Activated CD4-positive, CD25-positive, alpha-beta regulatory T cell treated with anti-CD3 and anti-CD28 coated beads, Interleukin-2, amount 50 U/mL, for 16 hours (primary cell): ENCODE results near the gene KYAT1.
"Not testable (repeated sequence)": the region's sequence is repeated elsewhere in the genome, so short reads cannot be mapped to it uniquely, and the experiment has no call there.

Source experiments
- DNase-seq: peaks from one replicate; pipeline ENCODE4 v3.0.0-alpha.2; 2020; ENCODE audit warnings: low read depth, low spot score

The KYAT1 gene

DNA sequence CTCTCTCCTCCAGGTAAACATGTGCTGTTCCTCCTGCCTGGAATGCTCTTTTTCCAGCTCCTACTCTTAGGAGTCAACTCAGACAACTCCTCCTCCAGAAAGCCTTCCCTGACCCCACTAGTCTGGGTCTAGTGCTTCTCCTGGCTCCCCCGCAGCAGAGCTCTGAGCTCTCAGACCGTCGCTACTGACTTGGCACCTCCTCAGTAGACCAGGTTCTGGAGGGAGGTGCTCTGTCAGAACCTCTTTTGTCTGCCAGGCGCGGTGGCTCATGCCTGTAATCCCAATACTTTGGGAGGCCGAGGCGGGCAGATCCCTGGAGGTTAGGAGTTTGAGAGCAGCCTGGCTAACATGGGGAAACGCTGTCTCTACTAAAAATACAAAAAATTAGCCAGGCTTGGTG lies 3.6 kb upstream of the KYAT1 start:
- DNase-seq: no peak

GRCh38 chr9:128884164-128884563 lies 2.4 kb upstream of the KYAT1 start:
- no peak for DNase-seq

DNA sequence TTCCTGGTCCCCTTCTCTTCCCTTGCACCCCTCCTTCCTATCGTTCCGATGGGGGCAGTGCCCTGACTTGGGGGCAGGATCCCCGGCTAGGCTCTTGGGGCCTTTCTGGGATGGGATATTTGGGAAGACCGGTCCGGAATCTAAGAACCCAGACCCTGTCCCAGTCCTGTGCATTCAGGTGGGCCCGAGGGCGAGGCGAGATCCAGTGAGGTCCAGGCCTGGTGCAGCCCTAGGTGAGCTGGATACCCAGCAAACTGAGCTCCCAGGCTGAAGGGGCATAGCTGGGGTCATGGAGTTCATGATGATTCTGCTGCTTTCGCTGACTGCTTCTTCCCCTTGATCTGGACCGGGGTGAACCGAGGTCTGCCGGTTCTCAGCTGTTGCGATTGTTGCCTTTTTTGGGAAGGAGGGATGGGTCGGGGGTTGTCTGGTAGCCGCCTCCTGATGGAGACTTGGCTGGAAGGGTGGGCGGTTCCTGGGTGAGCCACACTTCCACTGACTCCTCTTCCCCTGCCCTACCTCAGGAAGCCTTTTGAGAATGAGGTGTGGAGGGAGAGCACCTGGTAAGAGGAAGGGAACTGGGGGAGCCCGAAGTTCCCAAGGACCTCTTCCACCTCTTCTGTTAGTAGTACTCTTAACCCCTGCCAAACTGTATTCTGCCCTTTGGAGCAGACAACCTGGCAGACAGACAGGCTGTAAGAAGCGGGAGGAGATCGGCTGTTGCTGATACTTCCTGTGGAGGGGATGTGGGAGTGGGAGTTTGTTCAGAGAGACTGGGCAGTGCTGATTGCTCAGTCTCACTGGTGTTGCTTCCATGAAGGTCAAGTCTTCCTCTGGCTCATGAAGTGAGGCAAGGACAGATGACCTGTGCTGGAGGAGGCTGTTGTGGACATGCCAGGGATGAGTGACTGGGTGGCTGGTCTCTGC lies 1.2 kb upstream of the KYAT1 start:
- DNase-seq: no peak

- no peak for DNase-seq
These were observed 3.9 kb downstream of the KYAT1 start for GRCh38 chr9:128877852-128878251.

GRCh38 chr9:128870941-128871265 lies 10.8 kb downstream of the KYAT1 start:
- not testable (repeated sequence) for DNase-seq

DNA sequence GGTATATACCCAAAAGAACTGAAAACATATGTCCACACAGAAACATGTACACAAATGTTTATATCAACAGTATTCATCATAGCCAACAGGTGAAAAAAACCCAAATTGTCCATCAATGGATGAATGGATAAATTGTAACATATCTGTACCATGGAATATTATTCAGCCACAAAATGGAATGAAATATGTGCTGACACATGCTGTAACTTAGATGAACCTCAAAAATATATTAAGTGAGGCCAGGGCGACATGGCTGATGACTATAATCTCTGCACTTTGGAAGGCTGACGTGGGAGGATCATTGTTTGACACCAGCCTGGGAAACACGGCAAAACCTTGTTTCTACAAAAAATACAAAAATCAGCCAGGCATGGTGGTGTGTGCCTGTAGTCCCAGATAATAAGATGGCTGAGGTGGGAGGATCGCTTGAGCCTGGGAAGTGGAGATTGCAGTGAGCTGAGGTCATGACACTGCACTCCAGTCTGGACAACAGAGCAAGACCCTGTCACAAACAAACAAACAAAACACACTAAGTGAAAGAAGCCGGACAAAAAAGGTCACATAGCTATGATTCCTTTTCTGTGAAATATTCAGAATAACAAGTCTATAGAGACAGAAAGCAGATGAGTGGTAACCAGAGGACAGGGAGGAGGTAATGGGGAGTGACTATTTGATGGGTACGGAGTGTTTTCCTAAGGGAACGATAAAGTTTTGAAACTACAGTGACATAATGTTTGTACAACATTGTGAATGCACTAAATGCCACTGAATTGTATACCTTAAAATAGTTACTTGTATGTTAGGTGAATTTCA lies 11.4 kb downstream of the KYAT1 start:
- no peak for DNase-seq

- DNase-seq: peak; percentile 73
These were observed 18.1 kb downstream of the KYAT1 start for GRCh38 chr9:128863647-128864046.

- DNase-seq: no peak
These were observed 19.3 kb downstream of the KYAT1 start for GRCh38 chr9:128862401-128862851.

GRCh38 chr9:128861501-128861900 lies 20.2 kb downstream of the KYAT1 start:
- no peak for DNase-seq

DNA sequence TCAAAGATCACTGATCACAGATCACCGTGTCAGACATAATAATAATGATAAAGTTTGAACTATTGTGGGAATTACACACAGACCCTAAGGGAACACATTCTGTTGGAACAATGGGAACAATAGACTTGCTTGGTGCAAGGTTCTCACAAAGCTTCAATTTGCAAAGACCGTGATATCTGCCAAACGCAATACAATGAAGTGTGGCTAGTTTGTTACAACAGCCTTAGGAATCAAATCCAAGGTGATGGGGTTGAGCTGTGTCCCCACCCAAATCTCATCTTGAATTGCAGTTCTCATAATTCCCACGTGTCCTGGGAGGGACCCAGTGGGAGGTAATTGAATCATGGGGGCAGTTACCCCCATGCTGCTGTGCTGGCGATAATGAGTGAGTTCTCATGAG lies 20.8 kb downstream of the KYAT1 start:
- DNase-seq: no peak

- DNase-seq: not testable (repeated sequence)
These were observed 23.3 kb downstream of the KYAT1 start for GRCh38 chr9:128858476-128858875.

- DNase-seq: not testable (repeated sequence)
These were observed 27.3 kb downstream of the KYAT1 start for GRCh38 chr9:128854454-128854853.

DNA sequence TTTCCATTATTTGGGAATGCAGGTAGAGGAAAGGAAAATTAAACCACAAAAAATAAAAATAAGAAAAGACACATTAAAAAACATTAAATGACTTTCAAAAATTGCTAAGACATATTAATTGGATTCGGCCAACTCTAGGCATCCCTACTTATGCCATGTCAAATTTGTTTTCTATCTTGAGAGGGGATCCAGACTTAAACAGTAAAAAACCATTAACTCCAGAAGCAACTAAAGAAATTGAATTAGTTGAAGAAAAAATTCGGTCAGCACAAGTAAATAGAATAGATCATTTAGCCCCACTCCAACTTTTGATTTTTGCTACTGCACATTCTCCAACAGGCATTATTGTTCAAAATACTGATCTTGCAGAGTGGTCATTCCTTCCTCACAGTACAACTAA lies 29.1 kb downstream of the KYAT1 start:
- DNase-seq: not testable (repeated sequence)

DNA sequence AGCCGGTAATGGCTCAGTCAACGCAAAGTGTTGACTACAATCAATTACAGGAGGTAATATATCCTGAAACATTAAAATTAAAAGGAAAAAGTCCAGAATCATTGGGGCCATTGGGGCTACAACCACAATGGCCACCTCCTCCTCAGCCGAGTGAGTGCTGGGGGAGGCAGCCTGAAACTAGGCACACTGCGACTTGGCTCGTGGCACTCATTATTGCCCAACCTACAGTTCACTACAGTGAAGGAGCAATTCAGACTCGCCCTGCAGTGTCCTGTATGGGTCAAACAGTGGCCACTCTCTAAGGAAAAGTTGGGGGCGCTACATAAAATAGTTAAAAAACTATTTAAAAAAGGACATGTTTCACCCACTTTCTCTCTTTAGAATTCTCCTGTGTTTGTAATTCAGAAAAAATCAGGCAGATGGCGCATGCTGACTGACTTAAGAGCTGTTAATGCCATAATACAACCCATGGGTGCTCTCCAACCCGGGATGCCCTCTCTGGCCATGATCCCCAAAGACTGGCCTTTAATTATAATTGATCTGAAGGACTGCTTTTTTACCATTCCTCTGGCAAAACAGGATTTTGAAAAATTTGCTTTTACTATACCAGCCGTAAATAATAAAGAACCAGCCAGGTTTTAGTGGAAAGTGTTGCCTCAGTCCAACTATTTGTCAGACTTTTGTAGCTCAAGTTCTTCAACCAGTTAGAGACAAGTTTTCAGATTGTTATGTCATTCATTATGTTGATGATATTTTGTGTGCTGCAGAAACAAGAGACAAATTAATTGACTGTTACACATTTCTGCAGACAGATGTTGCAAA lies 29.8 kb downstream of the KYAT1 start:
- DNase-seq: not testable (repeated sequence)

GRCh38 chr9:128851024-128851423 lies 30.7 kb downstream of the KYAT1 start:
- DNase-seq: not testable (repeated sequence)

GRCh38 chr9:128847803-128848202 lies 33.9 kb downstream of the KYAT1 start:
- DNase-seq: no peak

GRCh38 chr9:128846680-128847030 lies 35.1 kb downstream of the KYAT1 start:
- DNase-seq: no peak

GRCh38 chr9:128845186-128845931 lies 36.4 kb downstream of the KYAT1 start:
- no peak for DNase-seq

DNA sequence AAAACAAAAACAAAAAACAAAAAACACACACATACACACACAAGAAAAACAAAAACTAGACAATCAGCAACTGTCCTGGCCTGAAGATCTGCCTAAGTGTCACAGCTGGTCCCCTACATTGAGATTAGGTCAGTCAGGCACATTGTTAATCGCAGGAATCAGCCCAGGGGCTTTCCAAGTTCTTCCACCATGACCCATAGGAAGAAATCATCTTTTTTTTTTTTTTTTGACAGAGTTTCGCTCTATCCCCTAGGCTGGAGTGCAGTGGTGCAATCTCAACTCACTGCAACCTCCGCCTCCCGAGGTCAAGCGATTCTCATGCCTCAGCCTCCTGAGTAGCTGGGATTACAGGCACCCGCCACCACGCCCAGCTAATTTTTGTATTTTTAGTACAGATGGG lies 38.6 kb downstream of the KYAT1 start:
- DNase-seq: not testable (repeated sequence)

DNA sequence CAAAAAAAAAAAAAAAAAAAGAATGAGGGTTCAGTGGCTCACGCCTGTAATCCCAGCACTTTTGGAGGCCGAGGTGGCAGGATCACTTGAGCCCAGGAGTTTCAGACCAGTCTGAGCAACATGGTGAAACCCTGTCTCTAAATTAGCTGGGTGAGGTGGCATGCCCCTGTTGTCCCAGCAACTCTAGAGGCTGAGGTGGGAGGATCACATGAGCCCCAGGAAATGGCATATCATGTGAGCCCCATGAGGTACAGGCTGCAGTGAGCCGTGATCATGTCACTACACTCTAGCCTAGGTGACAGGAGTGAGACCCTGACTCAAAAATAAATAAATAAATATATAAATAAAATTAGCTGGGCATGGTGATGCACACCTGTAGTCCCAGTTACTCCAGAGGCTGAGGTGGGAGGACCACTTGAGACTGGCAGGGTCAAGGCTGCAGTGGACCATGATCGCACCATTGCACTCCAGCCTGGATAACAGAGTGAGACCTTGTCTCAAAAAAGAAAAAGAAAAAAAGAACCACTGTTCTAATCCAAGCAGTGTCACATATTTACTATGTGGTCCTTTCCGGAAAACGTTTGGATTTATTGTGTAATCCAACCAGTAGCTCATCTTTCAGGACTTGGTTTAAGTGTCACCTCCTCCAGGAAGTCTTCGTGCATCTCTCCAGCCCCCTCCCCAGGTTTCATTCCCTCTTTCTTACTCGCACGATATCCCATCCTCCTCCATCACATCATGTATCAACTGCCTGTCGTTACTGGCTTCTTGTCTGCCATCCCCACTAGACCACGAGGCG lies 39.9 kb downstream of the KYAT1 start:
- DNase-seq: no peak
